HG03565 (cell line): ENCODE data around the gene MTPN.

ENCODE experiments used
- ATAC-seq: cut with Tn5 transposase; IDR thresholded peaks from one replicate; pipeline ENCODE4 v1.9.1; 2021; ENCODE audit warnings: mild to moderate bottlenecking, moderate library complexity; ENCODE audit not compliant: unreplicated experiment

The MTPN gene

DNA sequence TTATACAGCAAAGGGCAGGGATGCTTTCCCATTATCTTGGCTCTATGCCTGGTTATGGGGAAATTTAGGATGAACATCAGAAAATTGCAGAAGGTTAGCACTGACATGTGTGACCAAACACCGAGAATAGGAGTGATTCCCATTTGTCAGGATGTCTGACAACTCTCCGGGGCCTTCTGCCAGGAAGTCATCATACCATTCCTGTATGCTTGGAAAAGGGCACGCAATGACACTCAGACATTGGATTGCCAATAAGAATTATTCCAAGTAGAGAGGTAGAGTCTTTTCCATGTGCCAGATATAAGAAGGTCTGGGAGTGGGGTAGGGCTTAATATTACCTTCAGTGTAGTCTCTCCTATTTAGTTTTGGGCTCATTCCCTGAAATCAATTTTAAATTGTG, 82.3 kb downstream of the MTPN start:
- ATAC-seq: no peak

DNA sequence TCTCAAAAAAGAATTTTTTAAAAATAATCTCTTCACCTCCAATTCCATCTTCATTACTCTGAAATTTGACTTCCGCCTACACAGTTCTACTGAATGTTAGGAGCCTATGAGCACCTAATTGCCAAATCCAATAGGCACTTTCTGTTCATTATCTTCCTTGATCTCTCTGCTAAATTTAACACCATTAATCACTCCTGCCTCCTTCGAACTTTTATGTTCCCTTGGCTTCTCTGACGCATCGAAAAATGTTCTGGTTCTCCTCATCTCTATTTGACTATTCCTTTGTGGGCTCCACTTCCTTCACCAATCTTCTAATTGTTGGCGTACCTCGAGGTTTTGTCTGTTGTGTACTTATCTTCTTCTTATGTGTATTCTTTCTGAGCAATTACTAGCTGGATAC, 87.3 kb downstream of the MTPN start:
- no peak for ATAC-seq

DNA sequence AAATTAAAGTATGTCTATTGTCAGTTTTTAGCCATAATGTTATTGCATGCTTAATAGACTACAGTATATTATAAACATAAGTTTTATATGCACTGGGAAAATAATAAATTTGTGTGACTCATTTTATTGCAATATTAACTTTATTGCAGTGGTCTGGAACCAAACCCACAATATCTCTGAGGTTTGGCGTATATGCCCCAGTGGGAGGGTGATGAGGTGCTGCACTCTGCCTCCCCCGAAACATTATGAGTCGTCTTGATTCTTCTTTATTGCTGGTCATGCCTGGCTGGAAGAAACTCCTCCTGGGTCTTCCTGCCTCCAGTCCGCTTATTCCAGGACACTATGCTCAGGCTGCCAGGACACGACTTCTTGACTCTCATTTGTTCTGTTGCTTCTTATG, 88.4 kb downstream of the MTPN start:
- no peak for ATAC-seq

DNA sequence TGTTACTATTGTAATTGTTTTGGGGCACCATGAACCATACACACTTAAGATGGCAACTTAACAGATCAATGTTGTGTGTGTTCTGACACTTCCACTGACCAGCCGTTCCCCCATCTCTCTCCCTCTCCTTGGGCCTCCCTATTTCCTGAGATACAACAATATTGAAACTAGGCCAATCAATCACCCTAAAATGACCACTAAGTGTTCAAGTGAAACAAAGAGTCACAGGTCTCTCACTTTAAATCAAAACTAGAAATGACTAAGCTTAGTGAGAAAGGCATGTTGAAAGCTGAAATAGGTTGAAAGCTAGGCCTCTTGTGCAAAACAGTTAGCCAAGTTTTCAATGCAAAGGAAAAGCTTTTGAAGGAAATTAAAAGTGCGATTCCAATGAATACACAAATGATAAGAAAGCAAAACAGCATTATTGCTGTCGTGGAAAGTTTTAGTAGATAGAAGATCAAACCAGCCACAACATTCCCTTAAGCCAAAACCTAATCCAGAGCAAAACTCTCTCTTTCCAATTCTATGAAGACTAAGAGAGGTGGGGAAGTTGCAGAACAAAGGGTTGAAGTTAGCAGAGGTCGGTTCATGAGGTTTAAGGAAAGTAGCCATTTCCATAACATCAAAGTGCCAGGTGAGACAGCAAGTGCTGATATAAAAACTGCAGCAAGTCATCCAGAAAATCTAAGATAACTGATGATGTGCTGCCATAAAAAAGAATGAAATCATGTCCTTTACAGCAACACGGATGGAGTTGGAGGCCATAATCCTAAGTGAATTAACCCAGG, 90.6 kb downstream of the MTPN start:
- ATAC-seq: no peak

DNA sequence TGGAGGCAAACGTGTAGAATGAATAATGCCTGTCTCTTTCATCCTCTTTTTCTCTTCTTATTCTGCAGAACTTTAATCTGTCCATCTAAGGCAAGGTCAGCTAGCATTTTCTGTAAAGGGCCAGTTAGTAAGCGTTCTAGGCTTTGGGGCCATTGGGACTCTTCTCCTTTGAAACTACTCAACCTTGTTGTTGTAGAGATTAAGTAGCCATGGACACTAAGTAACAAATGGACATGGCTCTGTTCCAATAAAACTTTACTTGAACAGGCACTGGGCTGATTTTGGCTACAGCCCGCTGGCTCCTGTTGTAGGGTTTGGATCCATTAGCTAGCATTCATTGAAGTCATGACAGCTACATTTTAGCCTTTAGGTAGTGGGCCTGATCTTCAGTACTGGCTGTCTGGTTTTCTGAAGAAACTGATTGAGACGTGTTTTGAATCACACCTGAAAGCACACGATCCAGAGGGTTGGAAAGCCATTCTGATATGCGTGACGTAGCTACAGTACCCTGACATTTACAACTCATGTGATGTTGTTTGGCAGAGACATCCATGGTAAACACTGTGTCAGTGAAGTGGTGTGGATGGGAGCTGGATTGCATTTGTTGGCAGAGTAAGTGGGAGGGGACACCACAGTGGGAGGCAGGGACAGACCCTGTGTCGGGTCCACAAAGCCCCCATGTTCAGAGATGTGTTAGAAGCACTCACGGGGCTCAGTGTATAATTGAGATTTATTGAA, 92.5 kb downstream of the MTPN start:
- no peak for ATAC-seq

DNA sequence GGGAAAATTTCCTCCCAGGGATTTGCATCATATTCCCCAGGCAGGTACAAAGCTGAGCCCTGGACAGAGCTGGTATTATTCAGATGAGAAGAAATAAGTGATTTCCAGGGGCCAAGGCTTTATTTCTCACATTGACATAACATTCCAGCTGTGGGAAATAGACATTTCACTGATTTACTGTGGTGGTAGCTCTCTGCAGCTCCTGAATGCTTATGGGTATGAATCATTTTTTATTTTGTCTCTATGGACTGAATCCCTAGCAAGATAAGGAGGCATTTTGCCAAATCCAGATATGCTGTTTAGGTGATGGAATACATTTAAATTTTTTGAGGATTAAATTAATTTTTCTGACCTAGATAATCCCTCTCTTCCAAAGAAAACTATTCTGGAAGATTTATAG, 97.9 kb downstream of the MTPN start:
- ATAC-seq: no peak

DNA sequence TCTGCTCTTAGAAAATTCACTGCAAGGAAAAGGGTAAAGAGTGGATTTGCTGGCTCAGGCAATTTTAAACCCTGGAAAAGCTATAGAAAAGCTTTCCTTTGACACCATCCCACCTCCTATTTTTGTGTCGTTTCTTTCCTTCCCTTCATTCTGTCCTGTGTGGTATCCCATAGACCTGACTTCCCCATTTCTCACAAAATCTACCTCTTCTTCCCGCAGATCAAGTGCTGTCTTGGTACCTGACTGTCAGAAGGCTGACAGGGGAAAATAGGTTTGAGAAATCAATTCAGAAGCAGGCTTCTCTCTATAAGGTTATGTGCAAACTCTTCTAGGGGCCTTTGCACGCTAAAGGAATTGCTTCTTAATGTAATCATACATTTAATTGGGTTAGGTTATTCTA, 98.9 kb downstream of the MTPN start:
- ATAC-seq: no peak

DNA sequence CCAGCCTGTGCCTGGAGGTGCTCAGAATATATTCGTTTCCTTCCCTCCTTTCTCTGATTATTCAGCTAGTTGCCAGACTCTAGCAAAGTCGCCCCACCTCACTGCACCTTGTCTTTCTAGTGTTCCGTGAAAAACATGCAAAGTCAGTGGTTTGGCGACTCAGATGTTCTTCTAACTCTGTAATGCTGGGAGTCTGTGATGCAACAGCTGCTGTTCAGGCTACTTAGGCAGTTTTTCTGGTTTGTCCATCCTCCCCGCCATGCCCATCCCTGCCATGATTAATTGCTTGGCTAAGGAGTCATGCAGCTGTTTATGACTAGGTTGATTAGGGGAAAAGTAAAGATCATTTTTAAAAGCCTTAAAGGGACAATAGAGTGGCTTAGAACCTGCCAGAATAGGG, 99.4 kb downstream of the MTPN start:
- no peak for ATAC-seq
